Measurements from ENCODE around the gene ADAT1.

The ADAT1 gene

GRCh38 chr16:75627851-75628250 lies 4.8 kb upstream of the ADAT1 start:
- Histone ChIP-seq H3K36me3 (peaks cover 63 to 76% (median 70%) of the 10 kb centered on the region in 3 donors), H3K27me3 (no peaks in the 10 kb centered on the region), H3K4me1 (peaks cover 0 to 3% (median 0%) of the 10 kb centered on the region in 4 donors), H3K9me3 (no peaks in the 10 kb centered on the region), H3K4me3 (no peak overlapping the region), H3K27ac (no peak overlapping the region)
- DNase-seq: no peak
- no peak for TF ChIP-seq CTCF (IDR thresholded peaks at IDR 0.05)
- intact Hi-C loops (cut with DNase I; ENCODE audit: low total_unique reads): loop anchor here (10.0 kb wide), 1 partner anchor 137 kb away; no protein-coding TSS in a partner anchor

- no peak for DNase-seq
- no peaks in the 10 kb centered on the region for H3K27me3 ChIP-seq
- no peak overlapping the region for H3K27ac ChIP-seq
- TF ChIP-seq CTCF (IDR thresholded peaks at IDR 0.05): no peak
- H3K9me3 ChIP-seq: no peaks in the 10 kb centered on the region
- intact Hi-C loops (cut with DNase I; ENCODE audit: low total_unique reads): loop anchor here (10.0 kb wide), 1 partner anchor 138 kb away; no protein-coding TSS in a partner anchor
- H3K36me3 ChIP-seq: peaks cover 53 to 65% (median 60%) of the 10 kb centered on the region in 3 donors
- no peak overlapping the region for H3K4me3 ChIP-seq
- H3K4me1 ChIP-seq: peaks cover 0 to 13% (median 9%) of the 10 kb centered on the region in 4 donors
These were observed 3.7 kb upstream of the ADAT1 start for GRCh38 chr16:75626806-75627205.

GRCh38 chr16:75624921-75625334 lies 1.8 kb upstream of the ADAT1 start:
- H3K27ac ChIP-seq: no peak overlapping the region
- no peaks in the 10 kb centered on the region for H3K27me3 ChIP-seq
- intact Hi-C loops (cut with DNase I; ENCODE audit: low total_unique reads): loop anchor here (5.0 to 10.0 kb wide), 2 partner anchors 140 to 153 kb away; no protein-coding TSS in a partner anchor
- no peak overlapping the region for H3K4me3 ChIP-seq
- H3K4me1 ChIP-seq: peaks cover 0 to 22% (median 18%) of the 10 kb centered on the region in 4 donors
- H3K9me3 ChIP-seq: no peaks in the 10 kb centered on the region
- no peak for DNase-seq
- TF ChIP-seq CTCF (IDR thresholded peaks at IDR 0.05): no peak
- H3K36me3 ChIP-seq: peaks cover 40 to 52% (median 41%) of the 10 kb centered on the region in 3 donors

GRCh38 chr16:75621170-75621477 lies 2.0 kb downstream of the ADAT1 start:
- no peak for DNase-seq
- peaks cover 22 to 52% (median 36%) of the 10 kb centered on the region in 3 donors for H3K36me3 ChIP-seq

GRCh38 chr16:75620326-75621169 lies 2.5 kb downstream of the ADAT1 start:
- peaks cover 0 to 22% (median 18%) of the 10 kb centered on the region in 4 donors for H3K4me1 ChIP-seq
- peaks cover 23 to 52% (median 36%) of the 10 kb centered on the region in 3 donors for H3K36me3 ChIP-seq
- no peak overlapping the region for H3K27ac ChIP-seq
- intact Hi-C loops (cut with DNase I; ENCODE audit: low total_unique reads): loop anchor here (5.0 to 10.0 kb wide), 2 partner anchors 144 to 148 kb away; no protein-coding TSS in a partner anchor
- no peak for TF ChIP-seq CTCF (IDR thresholded peaks at IDR 0.05)
- no peaks in the 10 kb centered on the region for H3K9me3 ChIP-seq
- no peak overlapping the region for H3K4me3 ChIP-seq
- no peaks in the 10 kb centered on the region for H3K27me3 ChIP-seq
- no peak for DNase-seq

More at GRCh38 chr16:75621170-75621477, 2.0 kb downstream of the ADAT1 start:
- peak; percentile 37 to 42 for TF ChIP-seq CTCF (IDR thresholded peaks at IDR 0.05)
- H3K4me3 ChIP-seq: no peak overlapping the region
- peaks cover 0 to 22% (median 18%) of the 10 kb centered on the region in 4 donors for H3K4me1 ChIP-seq
- intact Hi-C loops (cut with DNase I; ENCODE audit: low total_unique reads): loop anchor here (5.0 to 10.0 kb wide), 2 partner anchors 144 to 149 kb away; no protein-coding TSS in a partner anchor
- no peaks in the 10 kb centered on the region for H3K9me3 ChIP-seq
- no peaks in the 10 kb centered on the region for H3K27me3 ChIP-seq
- H3K27ac ChIP-seq: no peak overlapping the region

Measured in tibial artery (tissue), 4 donors.